MM.1S (cell line): ENCODE results near the gene GJC1.
A peak's percentile ranks its signal among the peaks of the same experiment; 100 is the strongest.

Experiments
- DNase-seq: peaks from one replicate; pipeline ENCODE4 v3.0.0-alpha.2; 2015
- H2AFZ ChIP-seq: fragments of 300-600 bp; sonication (generic); 2 replicates; pipeline ENCODE4 v1.6.0; 2016; ENCODE audit warnings: antibody characterized with exemption, low read length
- H3F3A ChIP-seq: fragments of 300-600 bp; sonication (generic); 2 replicates; pipeline ENCODE4 v1.6.1; 2016; ENCODE audit warnings: mild to moderate bottlenecking, antibody characterized with exemption, low read length, moderate library complexity, mixed read lengths; ENCODE audit not compliant: insufficient read depth
- H3K27ac ChIP-seq: fragments of 300-600 bp; sonication (generic); 2 replicates; pipeline ENCODE4 v1.5.1; 2016; ENCODE audit warnings: mild to moderate bottlenecking, low read length
- H3K27me3 ChIP-seq: fragments of 300-600 bp; sonication (generic); replicated peaks from 2 replicates; pipeline ENCODE4 v1.6.0; 2016; ENCODE audit warnings: low read length; ENCODE audit not compliant: insufficient read depth
- H3K36me3 ChIP-seq: fragments of 300-600 bp; sonication (generic); replicated peaks from 2 replicates; pipeline ENCODE4 v1.6.1; 2016; ENCODE audit warnings: mild to moderate bottlenecking, low read length, mixed read lengths; ENCODE audit not compliant: insufficient read depth
- H3K4me1 ChIP-seq: fragments of 300-600 bp; sonication (generic); 2 replicates; pipeline ENCODE4 v1.6.1; 2016; ENCODE audit warnings: low read length, mixed read lengths
- H3K4me2 ChIP-seq: fragments of 300-600 bp; sonication (generic); 2 replicates; pipeline ENCODE4 v1.6.0; 2016; ENCODE audit warnings: low read depth, low read length
- H3K4me3 ChIP-seq: fragments of 300-600 bp; sonication (generic); 2 replicates; pipeline ENCODE4 v1.5.1; 2016; ENCODE audit warnings: low read length, mixed read lengths
- H3K79me2 ChIP-seq: fragments of 300-600 bp; sonication (generic); 2 replicates; pipeline ENCODE4 v1.6.1; 2016; ENCODE audit warnings: mixed run types, low read length, mixed read lengths
- H3K9ac ChIP-seq: fragments of 300-600 bp; sonication (generic); 2 replicates; pipeline ENCODE4 v1.6.1; 2016; ENCODE audit warnings: low read length, mixed read lengths
- H3K9me2 ChIP-seq: fragments of 300-600 bp; sonication (generic); replicated peaks from 2 replicates; pipeline ENCODE4 v1.6.1; 2016; ENCODE audit warnings: mild to moderate bottlenecking, low read length, mixed read lengths; ENCODE audit not compliant: insufficient read depth
- H3K9me3 ChIP-seq: fragments of 300-600 bp; sonication (generic); replicated peaks from 2 replicates; pipeline ENCODE4 v1.6.1; 2016; ENCODE audit warnings: mild to moderate bottlenecking, low read length, mixed read lengths; ENCODE audit not compliant: insufficient read depth
- H4K20me1 ChIP-seq: fragments of 300-600 bp; sonication (generic); 2 replicates; pipeline ENCODE4 v1.6.1; 2016; ENCODE audit warnings: mild to moderate bottlenecking, low read length, moderate library complexity, mixed read lengths; ENCODE audit not compliant: insufficient read depth
- EZH2 ChIP-seq: fragments of 300-600 bp; sonication (generic); optimal IDR thresholded peaks from 2 replicates; pipeline ENCODE3; 2017; ENCODE audit warnings: low read depth, mild to moderate bottlenecking, antibody characterized with exemption, low read length, mixed read lengths
- EZH2phosphoT487 ChIP-seq: fragments of 300-600 bp; sonication (generic); IDR thresholded peaks from 2 replicates; pipeline ENCODE4 v1.6.1; 2018; ENCODE audit warnings: antibody characterized with exemption, low read length
- TF ChIP-seq, protein P1 (sequence below): fragments of 300-600 bp; sonication (generic); IDR thresholded peaks from 2 replicates; pipeline ENCODE4 v1.5.1; 2016; ENCODE audit warnings: antibody characterized with exemption, low read length, mixed read lengths

The GJC1 gene

DNA sequence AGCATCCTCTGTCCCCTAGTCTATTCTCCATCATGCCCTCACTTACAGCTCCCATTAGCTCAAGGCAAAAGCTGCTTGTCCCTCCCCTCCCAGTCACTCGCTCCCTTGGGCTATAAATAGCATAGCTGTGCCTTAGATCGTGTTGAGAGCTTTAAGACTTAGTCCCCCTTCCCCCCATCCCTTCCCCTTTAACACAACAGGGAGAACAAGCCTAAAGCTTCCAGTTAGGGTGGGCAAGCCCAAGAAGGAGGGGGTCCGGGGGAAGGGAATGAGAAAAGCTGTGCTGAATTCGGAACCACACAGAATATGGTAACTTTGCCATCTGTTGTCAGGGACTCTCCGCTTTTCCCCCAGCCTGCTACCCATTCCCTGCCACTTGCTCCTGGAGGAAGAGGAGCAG lies 12.7 kb upstream of the GJC1 start:
- no peak overlapping the region for H3K4me3 ChIP-seq
- no peaks in the 10 kb centered on the region for H3F3A ChIP-seq
- H3K36me3 ChIP-seq: no peaks in the 10 kb centered on the region
- no peak overlapping the region for H3K4me2 ChIP-seq
- H3K9ac ChIP-seq: no peak overlapping the region
- TF ChIP-seq EZH2 (no peak), EZH2phosphoT487 (no peak)
- TF ChIP-seq, protein P1, sequence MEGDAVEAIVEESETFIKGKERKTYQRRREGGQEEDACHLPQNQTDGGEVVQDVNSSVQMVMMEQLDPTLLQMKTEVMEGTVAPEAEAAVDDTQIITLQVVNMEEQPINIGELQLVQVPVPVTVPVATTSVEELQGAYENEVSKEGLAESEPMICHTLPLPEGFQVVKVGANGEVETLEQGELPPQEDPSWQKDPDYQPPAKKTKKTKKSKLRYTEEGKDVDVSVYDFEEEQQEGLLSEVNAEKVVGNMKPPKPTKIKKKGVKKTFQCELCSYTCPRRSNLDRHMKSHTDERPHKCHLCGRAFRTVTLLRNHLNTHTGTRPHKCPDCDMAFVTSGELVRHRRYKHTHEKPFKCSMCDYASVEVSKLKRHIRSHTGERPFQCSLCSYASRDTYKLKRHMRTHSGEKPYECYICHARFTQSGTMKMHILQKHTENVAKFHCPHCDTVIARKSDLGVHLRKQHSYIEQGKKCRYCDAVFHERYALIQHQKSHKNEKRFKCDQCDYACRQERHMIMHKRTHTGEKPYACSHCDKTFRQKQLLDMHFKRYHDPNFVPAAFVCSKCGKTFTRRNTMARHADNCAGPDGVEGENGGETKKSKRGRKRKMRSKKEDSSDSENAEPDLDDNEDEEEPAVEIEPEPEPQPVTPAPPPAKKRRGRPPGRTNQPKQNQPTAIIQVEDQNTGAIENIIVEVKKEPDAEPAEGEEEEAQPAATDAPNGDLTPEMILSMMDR: no peak
- H3K79me2 ChIP-seq: no peaks in the 10 kb centered on the region
- no peaks in the 10 kb centered on the region for H4K20me1 ChIP-seq
- DNase-seq: no peak
- no peaks in the 10 kb centered on the region for H3K9me2 ChIP-seq
- no peaks in the 10 kb centered on the region for H3K27me3 ChIP-seq
- no peaks in the 10 kb centered on the region for H3K9me3 ChIP-seq
- no peak overlapping the region for H2AFZ ChIP-seq
- no peaks in the 10 kb centered on the region for H3K4me1 ChIP-seq
- H3K27ac ChIP-seq: no peak overlapping the region

DNA sequence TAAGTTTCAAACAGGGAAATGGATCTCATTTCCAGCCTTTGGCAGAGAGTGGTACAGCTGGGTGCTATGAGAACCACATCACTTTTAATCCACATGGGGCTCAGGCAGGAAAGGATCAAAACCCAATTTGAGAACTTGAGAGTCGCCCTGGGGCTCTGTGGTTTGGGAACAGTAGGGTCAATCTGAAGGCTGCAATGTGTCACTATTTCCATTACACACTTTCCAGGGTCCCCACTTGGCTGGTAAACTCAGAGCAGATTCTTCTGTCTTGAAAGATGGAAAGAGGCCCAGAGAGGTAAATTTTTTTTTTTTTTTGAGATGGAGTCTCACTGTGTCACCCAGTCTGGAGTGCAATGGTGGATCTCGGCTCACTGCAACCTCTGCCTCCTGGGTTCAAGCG lies 10.8 kb upstream of the GJC1 start:
- H3K36me3 ChIP-seq: no peaks in the 10 kb centered on the region
- no peak for DNase-seq
- H3K9ac ChIP-seq: no peak overlapping the region
- TF ChIP-seq EZH2phosphoT487: no peak
- no peaks in the 10 kb centered on the region for H3K9me2 ChIP-seq
- H3K4me3 ChIP-seq: no peak overlapping the region
- no peaks in the 10 kb centered on the region for H3K4me1 ChIP-seq
- H4K20me1 ChIP-seq: no peaks in the 10 kb centered on the region
- no peak overlapping the region for H2AFZ ChIP-seq
- no peak overlapping the region for H3K27ac ChIP-seq
- no peaks in the 10 kb centered on the region for H3K27me3 ChIP-seq
- no peaks in the 10 kb centered on the region for H3K9me3 ChIP-seq
- H3F3A ChIP-seq: no peaks in the 10 kb centered on the region
- H3K4me2 ChIP-seq: no peak overlapping the region
- H3K79me2 ChIP-seq: no peaks in the 10 kb centered on the region

DNA sequence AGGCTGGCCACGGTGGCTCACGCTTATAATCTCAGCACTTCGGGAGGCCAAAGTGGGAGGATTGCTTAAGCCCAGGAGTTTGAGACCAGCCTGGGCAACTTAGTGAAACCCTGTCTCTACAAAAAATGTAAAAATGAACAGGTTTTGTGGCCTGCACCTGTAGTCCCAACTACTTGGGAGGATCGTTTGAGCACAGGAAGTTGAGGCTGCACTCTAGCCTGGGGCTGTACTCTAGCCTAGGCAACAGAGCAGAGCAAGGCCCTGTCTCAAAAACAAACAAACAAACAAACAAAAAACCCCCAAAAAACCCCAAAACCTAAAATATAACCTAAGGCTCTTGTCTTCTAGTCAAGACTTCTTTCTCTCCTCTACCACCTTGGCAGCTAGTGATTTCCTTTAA lies 10.2 kb upstream of the GJC1 start:
- Histone ChIP-seq H3K9ac (no peak overlapping the region), H3K27me3 (no peaks in the 10 kb centered on the region), H3K9me2 (no peaks in the 10 kb centered on the region), H3K27ac (no peak overlapping the region), H3F3A (no peaks in the 10 kb centered on the region), H3K36me3 (no peaks in the 10 kb centered on the region), H3K4me1 (no peaks in the 10 kb centered on the region), H3K4me3 (no peak overlapping the region), H3K9me3 (no peaks in the 10 kb centered on the region), H2AFZ (no peak overlapping the region), H3K79me2 (no peaks in the 10 kb centered on the region), H4K20me1 (no peaks in the 10 kb centered on the region), H3K4me2 (no peak overlapping the region)
- no peak for TF ChIP-seq EZH2
- TF ChIP-seq, protein P1: no peak
- TF ChIP-seq EZH2phosphoT487: no peak
- DNase-seq: peak; percentile 13

DNA sequence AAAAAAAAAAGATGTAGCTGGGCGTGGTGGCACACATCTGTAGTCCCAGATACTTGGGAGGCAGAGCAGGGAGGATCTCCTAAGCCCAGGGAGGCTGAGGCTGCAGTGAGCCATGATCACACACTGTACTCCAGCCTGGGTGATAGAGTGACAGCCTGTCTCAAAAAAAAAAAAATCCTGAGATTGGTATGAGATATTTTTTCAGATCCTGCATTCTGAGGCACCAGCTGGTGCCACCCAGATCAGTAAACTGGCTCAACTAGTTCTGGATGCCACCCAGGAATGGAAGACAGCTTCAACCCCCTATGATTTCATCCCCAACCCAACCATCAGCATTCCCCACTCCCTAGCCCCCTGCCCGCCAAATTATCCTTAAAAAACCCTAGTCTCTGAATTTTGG lies 7.1 kb upstream of the GJC1 start:
- H3K79me2 ChIP-seq: no peaks in the 10 kb centered on the region
- no peaks in the 10 kb centered on the region for H3F3A ChIP-seq
- H3K9me2 ChIP-seq: no peaks in the 10 kb centered on the region
- H3K4me2 ChIP-seq: no peak overlapping the region
- no peaks in the 10 kb centered on the region for H3K9me3 ChIP-seq
- TF ChIP-seq, protein P1: no peak
- no peak for TF ChIP-seq EZH2phosphoT487
- no peak for TF ChIP-seq EZH2
- H3K36me3 ChIP-seq: no peaks in the 10 kb centered on the region
- H3K4me1 ChIP-seq: no peaks in the 10 kb centered on the region
- 0 out of 2 replicates have a peak, but pooled peaks cover 5% of the 10 kb centered on the region for H3K27me3 ChIP-seq
- H3K27ac ChIP-seq: no peak overlapping the region
- H4K20me1 ChIP-seq: no peaks in the 10 kb centered on the region
- no peak for DNase-seq
- no peak overlapping the region for H3K4me3 ChIP-seq
- H2AFZ ChIP-seq: no peak overlapping the region
- no peak overlapping the region for H3K9ac ChIP-seq
